IPS-18c (cell line): ENCODE results near the gene PHF10.
"Not testable (repeated sequence)": the region's sequence is repeated elsewhere in the genome, so short reads cannot be mapped to it uniquely, and the experiment has no call there.

Source experiments
- H3K4me3 ChIP-seq: 2 replicates; pipeline ENCODE4 v1.7.0; 2013; ENCODE audit warnings: low read depth, mild to moderate bottlenecking, low read length, moderate library complexity; ENCODE audit not compliant: insufficient read depth
- H3K9me3 ChIP-seq: one replicate; pipeline ENCODE4 v1.6.1; 2013; ENCODE audit warnings: mild to moderate bottlenecking, low read length, moderate library complexity; ENCODE audit not compliant: control insufficient read depth, insufficient read depth

PHF10 gene

DNA sequence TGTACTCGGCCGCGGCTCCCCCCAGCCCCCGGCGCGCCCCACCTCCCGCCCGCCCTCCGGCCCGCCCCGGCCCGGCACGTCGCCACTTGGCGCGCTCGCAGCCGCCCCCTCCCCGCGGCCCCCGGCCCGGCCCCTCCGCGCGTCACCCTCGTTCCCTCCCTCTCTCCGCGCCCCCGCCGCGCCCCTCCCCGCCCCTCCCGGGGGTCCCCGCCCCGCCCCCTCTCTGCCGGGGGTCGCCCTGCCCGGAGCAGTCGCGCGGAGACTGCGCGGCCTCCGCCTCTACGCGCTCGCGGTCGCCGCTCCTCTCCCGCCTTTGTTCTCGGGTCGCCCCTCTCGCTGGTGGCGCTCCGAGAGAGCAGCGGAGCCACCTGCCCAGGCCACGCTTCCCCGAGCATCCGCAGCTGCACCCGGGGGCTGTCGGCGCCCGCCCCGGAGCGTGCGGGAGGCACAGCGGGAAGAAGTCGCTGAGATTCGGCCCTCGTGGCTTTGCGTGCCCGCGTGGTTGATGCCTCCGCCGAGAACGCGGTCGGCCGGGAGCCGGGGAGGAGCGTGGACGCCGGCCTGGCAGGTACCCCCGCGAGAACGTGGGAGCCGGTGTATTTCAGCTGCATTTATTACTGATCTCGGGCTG lies at the start of gene PHF10:
TSS of gene PHF10 (minus strand) at position 7 of the 631 bp plus-strand sequence. CDS start 569 bp downstream, outside the sequence.
- peak within 1 kb of the TSS; percentile 87 for H3K4me3 ChIP-seq
- no peaks in the 10 kb centered on the region for H3K9me3 ChIP-seq

DNA sequence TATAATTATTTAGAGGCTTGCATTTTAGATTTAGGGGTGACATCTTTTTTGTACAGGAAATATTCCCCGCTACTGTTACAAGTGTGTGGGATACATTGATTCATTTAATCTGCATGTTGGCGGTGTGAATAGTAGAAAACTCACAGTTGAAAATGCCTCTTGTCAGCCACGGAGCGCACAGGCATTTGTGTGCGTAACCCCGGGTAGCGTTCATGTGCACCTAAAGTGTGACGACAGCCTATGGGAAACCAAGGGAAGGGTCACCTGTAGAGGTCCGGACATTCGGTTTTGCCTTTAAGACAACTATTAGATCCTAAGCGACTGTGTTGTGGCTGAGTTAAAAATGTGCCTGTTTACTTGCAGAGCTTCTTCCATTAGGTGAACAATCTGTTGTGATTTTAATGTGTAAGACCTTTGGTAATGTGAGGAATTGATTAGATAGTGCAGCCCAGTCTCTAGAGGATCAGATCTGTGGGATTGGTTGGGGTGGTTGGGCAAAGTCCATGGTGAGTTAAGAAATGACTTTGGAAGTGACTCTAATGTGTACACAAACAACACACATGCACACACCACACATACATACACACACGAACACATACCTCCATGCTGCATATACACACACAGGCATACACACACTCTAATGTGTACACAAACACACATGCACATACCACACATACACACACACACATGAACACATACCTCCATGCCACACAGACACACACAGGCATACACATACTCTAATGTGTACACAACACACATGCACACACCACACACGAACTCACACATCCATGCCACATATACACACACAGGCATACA lies 42.8 kb upstream of the PHF10 start:
- Histone ChIP-seq H3K9me3 (no peaks in the 10 kb centered on the region), H3K4me3 (no peak overlapping the region)

DNA sequence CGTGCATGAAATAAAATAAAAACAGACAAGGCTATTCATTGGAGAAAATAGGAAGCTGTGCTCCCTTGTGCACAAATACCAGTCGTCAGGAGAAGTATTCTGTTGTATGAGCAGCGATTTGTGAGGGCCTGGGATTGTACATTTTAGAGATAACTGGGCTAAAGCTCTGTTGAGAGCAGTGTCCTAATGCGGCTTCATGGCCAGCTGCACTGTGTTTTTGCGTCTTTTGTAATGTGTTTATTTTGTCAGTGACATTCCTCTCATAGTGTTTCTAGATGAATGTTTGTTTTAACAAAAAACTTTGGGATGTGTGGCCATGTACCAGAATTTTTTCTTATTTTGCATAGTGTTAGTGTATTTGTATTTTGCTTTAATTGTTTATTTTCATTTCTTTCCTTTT lies 41.9 kb upstream of the PHF10 start:
- H3K9me3 ChIP-seq, result no peaks in the 10 kb centered on the region
- H3K4me3 ChIP-seq, result no peak overlapping the region

DNA sequence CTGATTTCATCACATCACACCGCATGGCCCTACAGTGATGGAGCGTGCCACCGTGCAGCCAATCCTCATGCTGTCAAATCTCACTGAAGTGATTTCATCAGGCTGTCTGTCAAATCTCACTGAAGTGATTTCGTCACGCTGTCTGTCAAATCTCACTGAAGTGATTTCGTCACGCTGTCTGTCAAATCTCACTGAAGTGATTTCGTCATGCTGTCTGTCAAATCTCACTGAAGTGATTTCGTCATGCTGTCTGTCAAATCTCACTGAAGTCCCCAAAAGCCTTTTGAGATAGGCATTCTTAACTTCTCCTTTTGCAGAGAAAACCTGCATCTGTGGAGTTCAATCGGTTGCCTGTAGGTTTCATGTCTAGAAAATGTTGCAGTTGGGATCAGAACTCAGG lies 41.5 kb upstream of the PHF10 start:
- H3K4me3 ChIP-seq, H3K9me3 ChIP-seq: not testable (repeated sequence)

DNA sequence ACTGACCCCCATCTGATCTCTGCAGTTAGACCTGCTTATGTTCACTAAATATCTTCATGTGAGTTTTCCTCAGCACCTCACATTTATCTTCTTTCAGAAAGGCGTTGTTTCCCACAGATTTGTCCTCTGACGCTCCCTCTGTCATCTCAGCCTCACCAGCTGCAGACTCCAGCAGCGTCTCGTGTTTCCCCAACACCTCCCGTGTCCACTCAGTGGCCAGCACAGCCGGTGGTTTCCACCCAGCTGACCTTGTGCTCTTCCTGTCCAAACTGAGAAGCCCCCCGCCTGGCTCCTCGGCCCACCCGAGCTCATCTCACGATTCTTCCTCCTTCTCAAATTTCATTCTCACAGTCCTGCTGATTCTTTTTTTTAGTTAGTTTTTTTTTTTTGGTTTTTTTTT lies 39.6 kb upstream of the PHF10 start:
- no peaks in the 10 kb centered on the region for H3K9me3 ChIP-seq
- H3K4me3 ChIP-seq, result no peak overlapping the region

DNA sequence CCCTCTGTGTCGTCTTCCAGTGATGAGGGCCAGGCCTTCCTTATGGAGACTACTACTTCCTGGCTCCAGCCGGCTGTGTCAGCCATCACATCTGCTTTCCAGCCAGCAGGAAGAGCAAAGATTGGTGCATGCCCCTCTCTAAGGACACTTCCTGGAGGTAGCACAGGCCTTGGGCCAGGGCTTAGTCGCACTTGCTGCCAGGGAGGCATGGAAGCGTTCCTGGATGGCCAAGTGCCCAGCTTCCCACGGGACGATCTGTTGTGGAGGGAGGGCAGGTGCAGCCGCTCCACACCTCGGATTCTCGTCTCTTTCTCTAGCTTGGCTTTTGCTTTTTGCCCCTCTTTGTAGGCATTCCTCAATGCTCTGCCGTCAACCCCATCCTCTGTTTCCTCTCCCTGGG lies 39.0 kb upstream of the PHF10 start:
- no peak overlapping the region for H3K4me3 ChIP-seq
- H3K9me3 ChIP-seq, result no peaks in the 10 kb centered on the region

DNA sequence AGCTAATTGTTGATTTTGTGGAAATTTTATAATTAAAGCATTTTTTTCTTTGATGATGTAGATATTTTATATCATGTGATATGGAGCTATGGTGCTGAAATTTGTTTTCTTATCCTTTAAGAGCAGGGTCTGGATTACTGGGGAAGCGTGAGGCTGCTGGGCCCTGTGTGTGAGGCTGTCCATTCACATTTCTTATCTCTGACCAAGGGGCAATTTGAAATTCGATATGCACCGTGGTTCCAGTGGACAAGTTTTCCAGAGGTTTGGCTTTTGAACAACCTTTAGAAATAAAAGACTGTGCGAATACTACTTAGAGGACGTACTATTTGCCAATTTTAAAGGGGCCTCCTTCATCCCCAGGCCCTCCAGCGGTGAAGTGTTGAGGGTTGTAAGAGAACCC lies 30.9 kb upstream of the PHF10 start:
- no peaks in the 10 kb centered on the region for H3K9me3 ChIP-seq
- no peak overlapping the region for H3K4me3 ChIP-seq

DNA sequence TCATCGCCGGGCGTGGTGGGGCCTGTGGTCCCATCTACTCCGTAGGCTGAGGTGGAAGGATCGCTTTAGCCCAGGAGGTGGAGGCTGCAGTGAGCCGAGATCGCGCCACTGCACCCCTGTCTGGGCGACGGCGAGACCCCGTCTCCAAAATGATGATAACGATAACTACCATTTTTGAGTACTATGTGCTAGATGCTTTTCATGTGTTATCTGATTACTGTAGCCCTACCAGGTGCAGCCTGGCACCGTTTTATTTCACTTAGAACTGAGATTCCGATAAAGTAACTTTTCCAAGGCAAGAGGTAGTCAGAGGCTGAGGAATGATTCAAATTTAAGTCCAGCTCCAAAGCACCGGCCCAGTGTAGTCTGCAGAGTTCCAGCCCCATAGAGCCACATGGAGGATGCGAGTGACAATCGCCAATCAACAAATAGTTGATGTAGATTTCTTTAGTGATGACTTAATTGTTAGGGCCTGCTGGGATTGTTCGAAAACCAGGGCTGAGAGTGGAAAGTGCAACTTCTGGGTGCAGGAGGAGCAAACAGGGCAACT lies 27.8 kb upstream of the PHF10 start:
- H3K4me3 ChIP-seq, result peak overlapping the region; percentile 55
- no peaks in the 10 kb centered on the region for H3K9me3 ChIP-seq

DNA sequence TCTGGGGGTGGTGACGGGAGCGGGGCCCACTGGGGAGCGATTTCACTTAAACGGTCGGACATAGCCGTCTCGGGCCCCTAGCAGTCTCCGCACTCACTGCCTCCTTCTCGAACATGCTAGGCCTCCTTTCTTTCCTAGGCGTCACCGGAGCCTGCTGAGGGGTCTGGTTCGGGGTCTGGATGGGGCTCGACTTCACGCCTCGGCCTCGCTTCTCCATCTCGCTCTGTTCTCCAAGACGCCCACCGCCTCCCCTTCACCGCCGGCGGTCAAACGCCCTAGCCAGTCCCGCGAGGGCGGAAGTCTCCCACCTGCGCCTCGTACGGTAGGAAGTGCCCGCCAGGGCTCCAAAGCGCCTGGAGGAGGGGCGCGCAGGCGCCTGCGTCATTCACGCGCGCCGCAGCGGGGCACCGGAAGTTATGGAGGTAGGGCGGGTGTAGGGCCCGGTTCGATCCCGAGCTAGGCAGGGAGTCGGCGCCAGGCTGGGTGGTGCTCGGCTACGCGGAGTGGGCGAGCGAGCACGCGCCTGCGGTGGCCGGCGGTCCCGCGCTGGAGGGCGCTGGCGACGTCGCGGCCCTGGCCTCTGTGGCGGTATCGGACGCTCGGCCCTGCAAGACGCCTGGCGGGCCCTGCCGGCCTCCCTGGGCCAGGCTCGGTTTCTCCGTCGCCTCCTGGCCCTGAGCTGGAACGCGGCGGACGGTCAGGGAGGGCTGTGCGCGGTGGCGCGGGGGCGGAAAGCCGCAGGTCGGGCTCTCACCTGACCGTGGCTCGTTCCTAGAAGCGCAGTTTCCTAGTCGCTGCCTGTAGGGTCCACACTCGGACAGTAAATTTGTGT lies 27.2 kb upstream of the PHF10 start, which contains the start of the genes DYNLT2 and ERMARD:
TSS of gene DYNLT2 (minus strand) at position 331 of the 832 bp plus-strand sequence. CDS start at position 217, 114 bp downstream.
TSS of gene ERMARD (plus strand) at position 381 of the 832 bp plus-strand sequence. CDS start at position 417, 36 bp downstream.
- no peaks in the 10 kb centered on the region for H3K9me3 ChIP-seq
- peak within 1 kb of the TSS; percentile 55 for H3K4me3 ChIP-seq

DNA sequence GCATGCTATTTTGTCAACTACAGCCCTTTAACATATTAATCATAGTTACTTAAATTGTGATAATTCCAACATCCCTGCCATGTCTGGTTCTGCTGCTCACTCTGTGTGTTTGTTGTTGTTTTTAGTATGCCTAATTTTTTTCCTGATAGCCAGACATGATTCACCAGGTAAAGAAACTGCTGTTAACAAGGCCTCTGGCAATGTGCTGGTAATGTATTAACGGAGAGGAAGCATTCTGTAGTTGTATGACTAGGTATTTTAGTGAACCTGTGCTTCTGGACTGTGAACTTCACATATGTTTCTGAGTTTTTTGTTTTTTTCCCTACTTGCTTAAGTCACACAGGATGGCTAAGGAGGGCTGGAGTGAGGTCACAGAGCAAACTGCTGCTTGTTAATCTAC lies 22.3 kb upstream of the PHF10 start:
- Histone ChIP-seq H3K4me3 (no peak overlapping the region), H3K9me3 (no peaks in the 10 kb centered on the region)

DNA sequence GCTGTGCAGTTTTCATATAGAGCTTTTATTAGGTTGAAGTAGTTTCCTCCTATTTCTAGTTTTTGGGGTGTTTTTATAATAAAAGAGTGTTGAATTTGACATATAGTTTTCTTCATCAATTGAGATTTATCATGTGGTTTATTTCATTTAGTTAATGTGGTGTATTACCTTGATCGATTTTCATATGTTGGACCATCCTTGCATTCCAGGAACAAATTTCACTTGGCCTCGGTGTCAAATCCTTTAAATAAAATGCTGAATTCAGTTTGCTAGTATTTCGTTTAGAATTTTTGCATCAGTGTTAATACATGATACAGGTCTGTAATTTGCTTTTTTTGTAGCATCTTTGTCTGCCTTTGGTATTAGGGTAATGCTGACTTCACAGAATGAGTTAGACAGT lies 21.1 kb upstream of the PHF10 start:
- Histone ChIP-seq H3K9me3 (no peaks in the 10 kb centered on the region), H3K4me3 (no peak overlapping the region)

DNA sequence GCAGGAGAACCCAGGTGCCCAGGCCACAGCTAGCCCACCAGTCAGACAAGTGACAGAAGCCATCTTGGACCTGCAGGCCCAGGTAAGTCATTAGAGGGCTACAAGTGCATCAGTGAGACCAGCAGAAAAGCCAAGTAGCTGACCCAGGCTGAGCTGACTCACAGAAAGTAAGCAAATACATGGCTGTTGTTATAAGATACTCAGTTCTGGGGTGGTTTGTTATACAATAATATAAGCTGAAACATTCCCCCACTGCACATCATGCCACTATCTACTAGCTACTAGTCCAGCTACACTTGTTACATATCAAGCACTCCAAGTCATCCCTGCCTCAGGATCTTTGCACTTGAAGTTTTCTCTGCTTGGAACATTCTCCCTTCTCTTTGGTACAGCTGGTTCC lies 17.0 kb upstream of the PHF10 start:
- Histone ChIP-seq H3K9me3 (no peaks in the 10 kb centered on the region), H3K4me3 (no peak overlapping the region)

DNA sequence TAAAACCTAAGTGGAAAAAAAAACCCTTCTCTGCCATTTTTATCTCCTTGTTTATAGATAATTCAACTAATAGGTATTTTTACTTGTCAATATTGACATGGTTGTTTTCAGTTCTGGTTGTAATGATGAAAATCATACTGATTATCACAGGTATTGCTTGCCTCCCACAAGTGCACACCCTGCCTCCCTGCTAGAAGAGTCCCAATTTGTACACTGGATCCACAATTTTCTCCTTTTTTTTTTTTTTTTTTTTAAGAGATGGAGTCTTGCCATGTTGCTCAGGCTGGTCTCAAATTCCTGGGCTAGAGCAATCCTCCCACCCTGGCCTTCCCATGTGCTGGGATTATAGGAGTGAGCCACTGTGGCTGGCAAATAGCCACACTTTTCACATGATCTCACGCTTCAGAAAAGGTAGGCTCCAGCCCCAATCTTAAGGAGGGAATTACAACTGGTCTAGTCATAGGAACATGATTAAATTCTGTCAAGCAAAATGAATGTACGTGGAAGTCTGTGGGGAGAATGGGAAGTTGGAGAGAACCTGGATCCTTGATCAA lies 14.8 kb upstream of the PHF10 start:
- Histone ChIP-seq H3K4me3 (no peak overlapping the region), H3K9me3 (no peaks in the 10 kb centered on the region)

DNA sequence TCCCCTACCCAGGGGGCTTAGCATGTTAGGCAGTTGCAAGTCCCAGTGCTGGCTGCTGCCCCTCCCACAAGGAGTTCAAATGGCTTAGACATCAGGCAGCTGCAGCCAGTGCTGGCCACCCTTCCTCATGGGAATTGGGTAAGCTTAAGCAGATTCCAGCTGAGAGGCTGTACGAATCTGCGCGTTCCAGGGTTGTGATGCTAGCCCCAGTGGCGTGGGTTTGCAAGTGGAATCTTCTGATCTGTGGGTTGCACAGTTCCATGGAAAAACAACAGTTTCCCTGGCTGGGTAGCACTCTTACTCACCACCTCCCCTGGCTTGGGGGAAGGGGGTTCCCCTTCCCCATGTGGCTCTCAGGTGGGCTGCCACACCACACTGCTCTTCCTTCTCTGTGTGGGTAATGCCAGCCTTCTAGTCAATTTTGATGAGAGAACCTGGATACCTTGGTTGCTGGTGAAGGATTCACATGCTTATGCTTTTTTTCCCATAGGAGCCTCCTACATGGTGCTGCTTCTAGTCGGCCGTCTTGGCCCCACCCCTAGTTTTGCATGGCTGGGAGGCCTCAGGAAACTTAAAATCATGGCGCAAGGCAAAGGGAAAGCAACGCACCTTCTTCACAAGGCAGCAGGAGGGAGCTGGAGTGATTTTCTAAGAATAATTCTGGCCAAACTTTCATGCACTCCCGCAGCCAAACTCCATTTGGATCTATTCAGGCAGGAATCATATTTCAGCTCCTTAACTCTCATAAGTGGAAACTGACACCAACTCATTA lies 14.1 kb upstream of the PHF10 start:
- Histone ChIP-seq H3K4me3 (no peak overlapping the region), H3K9me3 (no peaks in the 10 kb centered on the region)

DNA sequence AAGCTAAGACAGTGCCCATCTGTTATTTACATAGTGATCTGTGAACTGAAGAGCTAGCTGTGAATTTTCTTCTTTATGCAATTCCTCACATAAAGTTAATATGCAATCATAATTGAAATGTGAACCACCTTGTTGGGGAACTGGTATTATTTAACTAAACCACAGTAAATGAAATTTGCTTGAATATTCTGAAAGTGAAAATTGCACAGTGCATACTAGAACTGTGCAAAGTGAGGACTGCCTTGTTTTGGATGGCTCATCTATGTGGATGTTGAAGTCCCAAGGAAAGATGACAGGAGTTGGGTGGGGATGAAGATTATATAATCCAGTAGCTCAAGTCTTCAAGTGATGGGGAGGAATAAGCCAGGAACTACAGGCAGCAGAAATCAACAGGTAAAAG lies 5.7 kb upstream of the PHF10 start:
- Histone ChIP-seq H3K4me3 (no peak overlapping the region), H3K9me3 (no peaks in the 10 kb centered on the region)

DNA sequence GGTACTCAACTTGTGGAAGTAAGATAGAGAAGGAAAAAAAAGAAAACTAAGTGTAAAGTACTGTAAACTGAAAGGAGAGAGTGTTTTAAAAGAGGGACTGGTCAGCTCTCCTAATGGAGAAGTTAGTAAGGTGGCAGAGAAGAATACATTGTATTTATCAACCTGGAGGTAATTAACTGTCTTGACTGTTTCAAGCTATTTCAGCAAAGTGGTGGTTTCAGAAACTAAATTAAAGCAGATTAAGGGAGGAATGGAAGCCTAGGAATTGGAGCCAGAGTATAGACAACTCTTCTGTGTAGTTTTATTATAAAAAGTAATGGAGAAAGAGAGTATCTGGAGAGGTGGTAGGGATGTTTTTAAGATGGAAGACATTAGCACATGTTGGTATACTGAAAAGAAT lies 2.7 kb upstream of the PHF10 start:
- Histone ChIP-seq H3K9me3 (no peaks in the 10 kb centered on the region), H3K4me3 (no peak overlapping the region)

DNA sequence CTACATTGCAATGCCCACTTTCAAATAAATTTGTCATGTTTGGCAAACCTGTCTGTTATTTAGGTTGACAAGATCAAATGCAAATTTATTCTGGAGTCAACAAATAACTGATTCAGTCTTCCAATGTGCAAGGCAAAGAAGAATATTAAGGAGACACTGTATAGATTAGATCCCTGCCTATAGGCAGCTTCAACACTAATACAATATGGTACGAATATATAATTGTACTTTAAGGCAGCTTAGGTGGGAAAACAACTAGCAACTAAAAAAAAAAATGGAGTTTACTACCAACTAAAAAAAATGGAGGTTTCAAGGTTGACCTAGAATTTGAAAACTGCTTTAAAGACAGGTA lies 1.7 kb upstream of the PHF10 start:
- H3K4me3 ChIP-seq, result no peak overlapping the region
- H3K9me3 ChIP-seq, result no peaks in the 10 kb centered on the region
